ENCODE data around the gene FAM50B.

- TF ChIP-seq CTCF (conservative IDR thresholded peaks at IDR 0.05): no peak
- no peak for TF ChIP-seq ZFX (IDR thresholded peaks at IDR 0.05)
These were observed 5.6 kb upstream of the FAM50B start for GRCh38 chr6:3843379-3844096.
